ENCODE data around the gene SLA2.

The SLA2 gene

DNA sequence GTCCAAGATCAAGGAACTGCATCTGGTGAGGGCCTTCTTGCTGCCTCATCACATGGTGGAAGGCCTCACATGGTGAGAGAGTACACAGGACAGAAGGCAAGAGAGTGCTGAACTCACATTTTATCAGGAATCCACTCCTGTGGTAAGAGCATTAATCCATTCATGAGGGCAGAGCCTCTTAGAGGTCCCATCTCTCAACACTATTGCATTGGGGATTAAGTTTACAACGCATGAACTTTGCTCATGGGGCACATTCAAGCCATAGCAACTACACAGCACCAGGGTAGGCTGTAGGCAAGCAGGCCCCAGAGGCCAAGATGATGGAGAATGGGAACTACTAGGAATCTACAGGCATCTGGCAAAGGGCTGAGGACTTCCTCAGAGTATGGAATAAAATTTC lies 82.6 kb downstream of the SLA2 start:
- no peak for TF ChIP-seq ZNF274 (IDR thresholded peaks at IDR 0.05; ENCODE audit: low read depth, low read length)
- no peak overlapping the region for H3K4me3 ChIP-seq (ENCODE audit: low read length)

DNA sequence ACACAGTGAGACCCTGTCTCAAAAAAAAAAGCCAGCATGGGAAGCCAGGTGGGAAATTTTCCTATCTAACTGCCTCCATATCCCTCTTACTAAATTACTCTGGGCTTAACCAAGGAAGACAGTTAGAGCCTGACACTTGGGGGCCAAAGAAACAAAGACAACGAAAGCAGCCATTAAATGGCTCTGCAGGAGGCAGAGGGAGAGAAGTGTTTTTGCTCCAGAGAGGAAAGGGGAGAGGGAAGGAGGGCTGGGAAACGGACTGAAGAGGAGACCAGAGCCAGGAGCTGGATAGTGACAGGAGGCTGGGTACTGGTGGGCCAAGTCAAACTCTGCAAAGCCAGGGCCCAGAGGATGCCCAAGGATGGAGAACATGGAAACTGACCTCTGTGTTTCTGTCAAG lies 83.3 kb downstream of the SLA2 start:
- TF ChIP-seq ZNF274 (IDR thresholded peaks at IDR 0.05; ENCODE audit: low read depth, low read length) = no peak

More for the DNA sequence above, 83.3 kb downstream of the SLA2 start:
- no peak overlapping the region for H3K4me3 ChIP-seq (ENCODE audit: low read length)
